SH-SY5Y (cell line): ENCODE measurements around the gene CRACR2A.

Experiments
- GATA2 ChIP-seq: IDR thresholded peaks from 2 replicates; pipeline ENCODE4 v1.6.1; 2011; ENCODE audit warnings: mild to moderate bottlenecking, low read depth, low read length
- GATA3 ChIP-seq: IDR thresholded peaks from 2 replicates; pipeline ENCODE4 v1.6.1; 2011; ENCODE audit warnings: low read depth, mild to moderate bottlenecking, low read length, moderate library complexity

GRCh38 chr12:3645091-3645490, 107.8 kb downstream of the CRACR2A start:
- TF ChIP-seq GATA2 (no peak), GATA3 (no peak)
